ENCODE measurements around the gene SMYD3.

The SMYD3 gene

DNA sequence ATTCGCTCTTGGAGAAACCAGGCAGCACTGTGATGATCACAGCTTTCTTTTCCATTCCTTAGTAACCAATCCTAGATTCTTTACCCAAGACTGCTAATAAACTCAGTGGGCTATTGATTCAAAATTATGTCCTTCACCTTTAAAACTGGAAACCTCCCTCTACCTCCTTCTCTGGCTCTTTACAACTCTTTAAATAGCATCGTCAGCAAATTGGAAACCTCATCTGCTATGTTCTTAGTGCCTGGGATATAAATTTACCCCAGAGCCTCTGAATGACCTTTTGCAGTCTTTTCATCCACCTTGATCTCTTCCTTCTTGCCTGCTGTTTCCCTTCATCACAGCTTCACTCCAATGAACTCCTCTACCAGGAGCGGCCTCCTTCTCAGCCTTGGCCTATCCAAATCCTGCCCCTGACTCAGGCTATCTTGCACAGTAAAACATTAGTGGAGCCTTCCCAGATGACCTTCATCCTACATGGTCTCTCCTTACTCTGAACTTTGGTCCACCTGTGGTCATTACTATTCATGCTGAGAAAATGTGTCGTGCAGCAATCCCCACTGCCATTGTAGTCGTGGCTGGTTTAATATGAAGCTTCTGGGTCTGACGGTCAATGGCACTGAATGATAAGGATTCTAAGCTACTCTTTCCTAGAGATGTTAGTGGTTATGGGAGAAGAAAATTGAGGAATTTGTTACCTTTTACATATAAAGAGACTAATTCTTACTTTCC is 644.1 kb downstream of the SMYD3 start:
- no peak overlapping the region for H3K9ac ChIP-seq (ENCODE audit: low read depth in 1 of 2, low read length in 2 of 2)

DNA sequence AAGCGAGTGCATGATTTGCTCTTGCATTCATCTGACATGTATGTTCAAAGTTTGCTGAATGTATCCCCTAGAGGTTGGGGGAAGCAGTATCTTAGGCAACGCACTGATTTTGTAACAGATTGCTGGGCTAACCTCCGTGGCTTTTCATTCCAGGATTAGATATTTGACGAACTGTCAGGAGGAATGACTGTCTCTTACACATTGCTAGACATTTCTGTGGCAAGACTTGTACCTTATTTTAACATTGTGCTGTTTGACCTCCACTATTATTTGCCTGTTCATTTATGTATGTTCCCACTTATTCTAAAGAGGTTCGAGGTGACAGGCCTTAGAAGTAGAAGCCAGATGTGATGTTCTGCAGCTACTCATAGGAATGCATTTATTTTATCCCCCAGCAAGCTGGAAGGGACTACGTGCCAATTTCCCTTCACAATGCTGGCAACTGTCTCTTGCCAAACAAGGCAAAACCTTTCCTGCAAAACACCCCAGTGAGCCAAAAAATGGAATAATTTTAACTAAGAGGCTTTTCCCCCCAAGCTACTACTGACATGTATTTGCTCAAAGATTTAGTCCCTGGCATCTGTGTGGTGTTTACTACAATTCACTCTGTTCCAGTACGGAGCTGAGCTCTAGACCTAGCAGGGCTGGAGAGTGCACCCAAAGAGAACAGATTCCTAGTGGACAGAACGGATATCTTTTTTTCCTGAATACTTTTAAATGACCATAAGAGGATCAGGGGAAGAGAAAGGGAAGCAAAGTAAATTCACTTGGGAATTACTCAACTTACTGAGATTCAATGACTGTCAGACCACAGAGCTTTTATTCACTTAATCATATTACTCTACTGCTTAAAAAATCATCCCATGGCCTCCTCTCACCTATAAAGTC is 646.2 kb downstream of the SMYD3 start:
- no peaks in the 10 kb centered on the region for H3K4me1 ChIP-seq (ENCODE audit: control insufficient read depth in 2 of 2, insufficient read depth in 2 of 2, low read length in 2 of 2)
- H3K36me3 ChIP-seq (ENCODE audit: control insufficient read depth in 2 of 2, insufficient read depth in 2 of 2, low read length in 2 of 2), result peaks cover 0 to 3% of the 10 kb centered on the region in 2 donors
- no peaks in the 10 kb centered on the region for H3K9me3 ChIP-seq (ENCODE audit: control insufficient read depth in 2 of 2, low read length in 2 of 2)
- H3K27me3 ChIP-seq (ENCODE audit: control insufficient read depth in 2 of 2, insufficient read depth in 2 of 2, low read length in 2 of 2), result no peaks in the 10 kb centered on the region
- H3K4me3 ChIP-seq (ENCODE audit: low read length in 2 of 2), result no peak overlapping the region
- H3K9ac ChIP-seq (ENCODE audit: low read depth in 1 of 2, low read length in 2 of 2), result no peak overlapping the region
- H3K27ac ChIP-seq (ENCODE audit: low read depth in 2 of 2, low read length in 2 of 2), result no peak overlapping the region

More for the DNA sequence above, 644.1 kb downstream of the SMYD3 start:
- Histone ChIP-seq H3K36me3 (ENCODE audit: control insufficient read depth in 2 of 2, insufficient read depth in 2 of 2, low read length in 2 of 2) (peaks cover 0 to 3% of the 10 kb centered on the region in 2 donors), H3K27me3 (ENCODE audit: control insufficient read depth in 2 of 2, insufficient read depth in 2 of 2, low read length in 2 of 2) (no peaks in the 10 kb centered on the region), H3K4me3 (ENCODE audit: low read length in 2 of 2) (no peak overlapping the region), H3K9me3 (ENCODE audit: control insufficient read depth in 2 of 2, low read length in 2 of 2) (no peaks in the 10 kb centered on the region), H3K4me1 (ENCODE audit: control insufficient read depth in 2 of 2, insufficient read depth in 2 of 2, low read length in 2 of 2) (no peaks in the 10 kb centered on the region), H3K27ac (ENCODE audit: low read depth in 2 of 2, low read length in 2 of 2) (no peak overlapping the region)

DNA sequence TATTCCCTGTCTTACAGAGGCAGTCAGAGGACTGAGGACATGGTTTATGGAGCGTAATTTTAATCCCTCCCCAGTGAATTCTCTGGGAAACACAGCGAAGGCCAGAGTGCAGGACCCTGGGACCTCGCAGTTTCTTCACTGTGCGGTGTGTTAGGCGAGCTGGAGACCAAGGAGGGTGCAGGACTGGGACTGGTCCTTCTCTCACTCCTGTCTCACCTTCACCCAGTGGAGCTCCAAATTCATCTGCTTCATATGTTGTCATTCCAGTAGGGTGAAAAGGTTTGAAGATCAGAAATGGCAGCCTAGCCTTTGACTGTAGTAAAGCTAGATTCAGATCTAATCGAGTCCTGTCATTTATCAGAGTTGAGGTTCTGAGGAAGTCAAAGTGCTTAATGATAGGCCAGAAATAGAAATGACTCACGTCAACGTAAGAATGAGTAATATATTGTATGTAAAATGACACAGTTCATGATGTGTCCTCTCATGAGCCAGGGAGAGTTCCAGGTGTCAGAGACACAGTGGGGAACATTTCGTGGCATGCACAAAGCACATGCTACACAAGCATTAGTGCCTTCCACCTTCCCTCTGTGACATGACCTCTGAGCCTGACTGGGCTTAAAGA is 647.5 kb downstream of the SMYD3 start:
- no peaks in the 10 kb centered on the region for H3K27me3 ChIP-seq (ENCODE audit: control insufficient read depth in 2 of 2, insufficient read depth in 2 of 2, low read length in 2 of 2)
- H3K36me3 ChIP-seq (ENCODE audit: control insufficient read depth in 2 of 2, insufficient read depth in 2 of 2, low read length in 2 of 2), result peaks cover 0 to 3% of the 10 kb centered on the region in 2 donors
- H3K9me3 ChIP-seq (ENCODE audit: control insufficient read depth in 2 of 2, low read length in 2 of 2), result no peaks in the 10 kb centered on the region
- H3K9ac ChIP-seq (ENCODE audit: low read depth in 1 of 2, low read length in 2 of 2), result no peak overlapping the region
- H3K4me3 ChIP-seq (ENCODE audit: low read length in 2 of 2), result no peak overlapping the region
- H3K4me1 ChIP-seq (ENCODE audit: control insufficient read depth in 2 of 2, insufficient read depth in 2 of 2, low read length in 2 of 2), result no peaks in the 10 kb centered on the region
- H3K27ac ChIP-seq (ENCODE audit: low read depth in 2 of 2, low read length in 2 of 2), result no peak overlapping the region

DNA sequence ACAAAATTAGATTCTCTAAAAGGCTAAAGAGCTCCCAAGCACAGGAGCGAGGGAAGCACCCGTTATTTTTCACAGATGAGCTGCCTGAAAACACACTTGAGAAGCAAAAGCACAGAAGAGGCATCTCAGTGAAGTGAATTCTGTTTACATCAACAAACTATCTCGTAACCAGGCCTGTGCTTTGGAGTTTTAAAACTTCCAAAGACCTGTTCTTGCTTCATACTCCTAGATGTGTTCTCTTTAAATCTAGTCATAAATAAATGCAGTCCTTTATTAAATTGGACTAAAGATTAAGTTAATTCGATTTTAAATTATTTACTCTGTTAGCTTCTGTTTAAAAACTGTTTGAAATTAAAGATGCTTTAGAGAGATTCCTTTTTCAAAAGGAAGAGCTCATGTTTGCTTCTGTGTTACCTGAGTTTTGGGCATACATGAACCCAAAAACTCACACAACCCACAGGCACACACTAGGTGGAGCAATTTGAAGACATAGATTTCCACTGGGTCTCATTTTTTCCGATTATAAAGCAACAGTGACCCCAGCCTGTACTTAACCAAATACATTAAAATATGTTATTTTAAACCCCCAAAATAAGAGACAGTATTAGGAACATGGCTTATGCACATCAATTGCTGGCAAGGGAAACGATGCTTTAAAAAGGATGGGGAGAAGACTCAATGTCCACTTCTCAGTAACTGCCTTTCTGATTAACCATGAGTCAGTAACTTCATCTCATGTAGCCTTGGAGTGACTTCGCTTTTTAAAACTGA is 648.2 kb downstream of the SMYD3 start:
- peaks cover 0 to 3% of the 10 kb centered on the region in 2 donors for H3K36me3 ChIP-seq (ENCODE audit: control insufficient read depth in 2 of 2, insufficient read depth in 2 of 2, low read length in 2 of 2)
- H3K4me1 ChIP-seq (ENCODE audit: control insufficient read depth in 2 of 2, insufficient read depth in 2 of 2, low read length in 2 of 2), result no peaks in the 10 kb centered on the region
- H3K9me3 ChIP-seq (ENCODE audit: control insufficient read depth in 2 of 2, low read length in 2 of 2), result no peaks in the 10 kb centered on the region
- H3K27ac ChIP-seq (ENCODE audit: low read depth in 2 of 2, low read length in 2 of 2), result no peak overlapping the region
- H3K4me3 ChIP-seq (ENCODE audit: low read length in 2 of 2), result no peak overlapping the region
- H3K9ac ChIP-seq (ENCODE audit: low read depth in 1 of 2, low read length in 2 of 2), result no peak overlapping the region
- H3K27me3 ChIP-seq (ENCODE audit: control insufficient read depth in 2 of 2, insufficient read depth in 2 of 2, low read length in 2 of 2), result no peaks in the 10 kb centered on the region

DNA sequence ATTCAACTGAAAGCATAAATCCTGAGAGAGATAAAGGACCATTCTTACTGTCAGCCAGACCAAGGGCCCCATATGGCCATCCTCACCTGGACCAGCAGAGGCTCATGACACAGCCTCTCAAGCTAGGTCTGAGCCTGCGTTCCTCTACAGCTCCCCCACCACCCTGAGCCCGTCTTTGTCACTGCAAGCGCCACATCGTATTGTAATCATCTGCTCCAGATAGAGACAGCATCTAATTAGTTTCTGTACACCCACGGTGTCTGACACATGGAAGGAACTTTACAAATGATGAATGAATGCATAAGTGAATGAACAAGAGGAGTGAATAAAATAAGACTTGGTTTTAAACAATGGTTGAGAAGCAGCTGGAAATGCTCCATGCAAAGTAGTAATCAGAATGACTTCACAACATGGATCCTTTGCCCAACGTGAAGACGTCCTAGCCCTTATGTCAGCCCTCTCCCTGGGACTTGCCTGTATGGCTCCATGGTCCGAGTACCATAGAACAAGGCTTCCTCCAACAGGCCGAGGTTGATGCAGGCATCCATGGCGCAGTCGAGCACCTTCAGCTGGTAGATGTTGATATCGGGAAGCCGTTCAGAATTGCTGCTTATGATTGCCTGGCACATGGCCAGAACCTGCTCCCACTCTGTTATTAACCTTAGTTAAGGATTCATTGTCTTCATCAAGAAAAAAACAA is 648.9 kb downstream of the SMYD3 start:
- no peak overlapping the region for H3K27ac ChIP-seq (ENCODE audit: low read depth in 2 of 2, low read length in 2 of 2)
- H3K9me3 ChIP-seq (ENCODE audit: control insufficient read depth in 2 of 2, low read length in 2 of 2), result no peaks in the 10 kb centered on the region
- no peaks in the 10 kb centered on the region for H3K27me3 ChIP-seq (ENCODE audit: control insufficient read depth in 2 of 2, insufficient read depth in 2 of 2, low read length in 2 of 2)
- H3K4me3 ChIP-seq (ENCODE audit: low read length in 2 of 2), result no peak overlapping the region
- peaks cover 0 to 3% of the 10 kb centered on the region in 2 donors for H3K36me3 ChIP-seq (ENCODE audit: control insufficient read depth in 2 of 2, insufficient read depth in 2 of 2, low read length in 2 of 2)
- no peaks in the 10 kb centered on the region for H3K4me1 ChIP-seq (ENCODE audit: control insufficient read depth in 2 of 2, insufficient read depth in 2 of 2, low read length in 2 of 2)
- no peak overlapping the region for H3K9ac ChIP-seq (ENCODE audit: low read depth in 1 of 2, low read length in 2 of 2)

DNA sequence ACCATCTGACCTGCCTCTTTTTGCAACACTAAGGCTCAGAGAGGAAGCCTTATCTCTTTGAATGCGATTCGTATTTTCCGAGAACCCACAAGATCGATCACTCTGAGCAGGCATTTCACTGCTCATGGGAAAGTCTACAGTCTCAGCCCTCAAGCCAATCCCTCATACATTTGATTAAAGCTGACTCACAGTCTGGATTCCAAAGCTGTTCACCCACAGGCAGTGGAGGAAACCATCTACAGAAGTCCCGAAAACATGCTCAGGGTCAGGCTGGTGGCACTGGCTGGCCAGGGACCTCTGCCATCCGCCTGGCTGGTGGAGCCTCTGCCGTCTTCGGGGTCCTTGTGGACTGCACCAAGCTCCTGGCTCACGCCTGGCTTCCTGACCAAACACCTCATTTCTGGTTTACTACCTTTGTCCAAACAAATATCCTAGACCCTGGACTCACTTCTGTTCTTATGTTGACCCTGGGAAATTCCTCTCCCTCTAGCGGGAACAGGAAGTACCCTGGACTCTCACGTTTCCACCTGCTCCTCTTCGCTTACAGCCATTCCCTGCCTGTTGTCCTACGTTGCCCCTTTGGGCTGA is 650.0 kb downstream of the SMYD3 start:
- Histone ChIP-seq H3K9ac (ENCODE audit: low read depth in 1 of 2, low read length in 2 of 2) (no peak overlapping the region), H3K4me1 (ENCODE audit: control insufficient read depth in 2 of 2, insufficient read depth in 2 of 2, low read length in 2 of 2) (no peaks in the 10 kb centered on the region)

DNA sequence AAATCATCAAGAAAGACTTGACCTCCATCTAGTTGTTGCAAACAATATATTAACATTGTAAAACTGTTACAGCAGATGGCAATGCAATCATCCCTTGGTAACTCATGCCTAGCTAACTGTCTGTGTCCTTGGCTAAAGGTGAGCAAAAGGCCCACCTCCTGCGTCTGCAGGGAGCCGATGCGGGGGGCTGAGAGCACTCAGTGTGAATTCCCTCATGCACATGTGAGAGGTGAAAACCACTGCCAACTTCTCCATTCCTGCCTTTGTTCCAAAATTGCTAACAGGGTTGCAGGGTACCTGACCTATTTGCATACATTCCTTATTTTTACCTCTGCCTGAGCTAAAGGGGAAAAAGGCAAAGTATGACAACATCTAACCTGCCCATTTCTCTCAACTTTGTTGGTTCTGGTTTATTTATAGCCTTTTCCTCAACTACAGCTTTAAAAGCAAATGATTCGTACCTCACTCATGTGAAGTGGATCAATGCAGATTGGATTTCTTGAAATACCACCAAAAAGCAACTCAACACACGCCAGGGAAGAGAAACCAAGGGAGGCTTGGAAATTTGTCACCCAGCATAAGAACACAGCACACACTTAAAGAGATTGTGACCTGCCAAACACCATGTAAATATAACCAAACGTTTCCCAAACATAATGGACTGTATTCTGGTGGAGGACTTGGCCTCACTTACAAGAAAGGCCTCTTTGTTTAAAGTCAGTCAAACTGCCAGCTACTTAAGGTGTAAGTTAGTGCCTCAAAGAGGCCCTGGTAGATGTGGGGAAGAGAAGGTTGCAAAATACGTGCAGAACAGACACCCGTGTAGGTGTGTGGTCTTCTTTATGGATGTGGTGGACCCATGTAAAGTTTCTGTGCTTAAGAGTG is 651.0 kb downstream of the SMYD3 start:
- H3K9ac ChIP-seq (ENCODE audit: low read depth in 1 of 2, low read length in 2 of 2), result no peak overlapping the region
- no peak overlapping the region for H3K4me3 ChIP-seq (ENCODE audit: low read length in 2 of 2)
- H3K27me3 ChIP-seq (ENCODE audit: control insufficient read depth in 2 of 2, insufficient read depth in 2 of 2, low read length in 2 of 2), result no peaks in the 10 kb centered on the region
- no peaks in the 10 kb centered on the region for H3K4me1 ChIP-seq (ENCODE audit: control insufficient read depth in 2 of 2, insufficient read depth in 2 of 2, low read length in 2 of 2)
- H3K9me3 ChIP-seq (ENCODE audit: control insufficient read depth in 2 of 2, low read length in 2 of 2), result no peaks in the 10 kb centered on the region
- H3K27ac ChIP-seq (ENCODE audit: low read depth in 2 of 2, low read length in 2 of 2), result no peak overlapping the region
- H3K36me3 ChIP-seq (ENCODE audit: control insufficient read depth in 2 of 2, insufficient read depth in 2 of 2, low read length in 2 of 2), result peaks cover 0 to 3% of the 10 kb centered on the region in 2 donors

More for the DNA sequence above, 650.0 kb downstream of the SMYD3 start:
- Histone ChIP-seq H3K9me3 (ENCODE audit: control insufficient read depth in 2 of 2, low read length in 2 of 2) (no peaks in the 10 kb centered on the region), H3K27ac (ENCODE audit: low read depth in 2 of 2, low read length in 2 of 2) (no peak overlapping the region), H3K4me3 (ENCODE audit: low read length in 2 of 2) (no peak overlapping the region), H3K27me3 (ENCODE audit: control insufficient read depth in 2 of 2, insufficient read depth in 2 of 2, low read length in 2 of 2) (no peaks in the 10 kb centered on the region), H3K36me3 (ENCODE audit: control insufficient read depth in 2 of 2, insufficient read depth in 2 of 2, low read length in 2 of 2) (peaks cover 0 to 3% of the 10 kb centered on the region in 2 donors)

DNA sequence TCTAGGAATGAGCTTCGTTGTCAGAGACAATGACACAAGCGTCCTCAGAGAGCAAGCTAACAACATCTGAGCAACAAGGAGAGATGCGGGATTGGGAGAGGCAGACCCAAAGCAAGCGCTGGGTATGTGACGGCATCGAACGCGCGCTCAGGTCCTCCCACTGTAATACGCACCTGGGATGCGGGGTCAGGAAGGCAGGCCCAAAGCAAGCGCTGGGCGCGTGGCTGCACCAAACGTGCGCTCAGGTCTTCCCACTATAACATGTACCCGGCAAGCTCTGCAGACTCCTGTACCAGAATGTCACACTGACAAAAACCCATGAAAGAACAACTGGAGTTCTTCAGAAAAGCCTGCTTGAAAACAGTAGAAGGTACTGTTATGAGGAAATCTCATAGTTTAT is 653.8 kb downstream of the SMYD3 start:
- no peaks in the 10 kb centered on the region for H3K4me1 ChIP-seq (ENCODE audit: control insufficient read depth in 2 of 2, insufficient read depth in 2 of 2, low read length in 2 of 2)
- H3K4me3 ChIP-seq (ENCODE audit: low read length in 2 of 2), result no peak overlapping the region
- peaks cover 0 to 3% of the 10 kb centered on the region in 2 donors for H3K36me3 ChIP-seq (ENCODE audit: control insufficient read depth in 2 of 2, insufficient read depth in 2 of 2, low read length in 2 of 2)
- H3K27ac ChIP-seq (ENCODE audit: low read depth in 2 of 2, low read length in 2 of 2), result no peak overlapping the region
- no peaks in the 10 kb centered on the region for H3K9me3 ChIP-seq (ENCODE audit: control insufficient read depth in 2 of 2, low read length in 2 of 2)
- no peaks in the 10 kb centered on the region for H3K27me3 ChIP-seq (ENCODE audit: control insufficient read depth in 2 of 2, insufficient read depth in 2 of 2, low read length in 2 of 2)
- H3K9ac ChIP-seq (ENCODE audit: low read depth in 1 of 2, low read length in 2 of 2), result no peak overlapping the region

Measured in mucosa of rectum (tissue), 2 donors.